GM19395 (cell line): Measurements from ENCODE around the gene ZGRF1.
"Not testable (repeated sequence)": the region's sequence is repeated elsewhere in the genome, so short reads cannot be mapped to it uniquely, and the experiment has no call there.

Experiments
- ATAC-seq: cut with Tn5 transposase; IDR thresholded peaks from one replicate; pipeline ENCODE4 v1.9.1; 2021; ENCODE audit warnings: mild to moderate bottlenecking, moderate library complexity; ENCODE audit not compliant: unreplicated experiment

ZGRF1 gene

GRCh38 chr4:112636688-112637551 is at the start of gene ZGRF1, which contains the start of gene LARP7:
Gene ZGRF1, minus strand, starts transcription at chr4:112636909. Its CDS starts 3,733 bp downstream, at chr4:112633176.
Gene LARP7, plus strand, starts transcription at chr4:112637143. Its CDS starts 7,527 bp downstream, at chr4:112644670.
- ATAC-seq: peak; percentile 93

DNA sequence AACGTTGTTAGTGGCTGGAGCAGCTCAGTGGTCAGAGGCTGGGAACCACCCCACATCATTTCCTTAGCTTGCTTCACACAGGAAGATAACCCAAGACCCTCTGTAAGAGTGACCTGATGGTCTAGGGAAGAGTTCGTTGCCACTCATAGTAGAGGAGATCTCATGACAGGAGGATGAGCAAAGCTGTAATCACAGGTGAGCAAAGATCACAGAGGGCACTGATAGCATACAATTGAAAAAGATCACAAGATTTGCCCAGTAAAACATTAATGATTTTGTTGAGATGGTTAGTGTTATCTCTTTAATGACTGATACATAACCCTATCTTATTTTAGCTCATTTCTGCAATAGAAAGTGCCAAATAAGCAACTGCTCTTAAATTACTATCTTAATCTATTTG is 44.3 kb upstream of the ZGRF1 start:
- no peak for ATAC-seq

DNA sequence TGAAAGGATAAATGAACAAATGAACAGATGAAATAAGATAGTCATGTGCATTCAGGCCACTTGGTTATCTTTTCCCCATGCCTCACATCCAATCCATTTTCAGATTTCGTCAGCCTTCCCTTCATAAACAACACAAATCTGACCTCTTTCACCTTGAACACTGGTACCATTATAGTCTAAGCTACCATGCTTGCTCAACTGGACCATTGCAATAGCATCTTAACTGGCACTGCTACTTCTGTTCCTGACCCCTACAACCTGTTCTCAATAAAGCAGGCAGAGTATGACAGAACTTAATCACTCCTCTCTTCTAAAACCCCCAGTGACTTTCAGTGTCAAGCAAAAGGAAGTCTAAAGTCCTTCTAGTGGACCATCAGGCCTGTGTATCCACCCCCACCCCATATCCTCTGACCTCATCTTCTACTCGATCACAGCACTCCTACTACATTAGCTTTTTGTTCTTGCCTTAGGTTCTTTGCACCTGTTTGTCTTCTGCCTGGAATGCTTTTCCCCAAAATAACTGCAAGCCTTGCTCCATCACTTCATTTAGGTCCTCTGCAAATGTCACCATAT is 40.9 kb upstream of the ZGRF1 start:
- no peak for ATAC-seq

GRCh38 chr4:112674376-112674775 is 37.7 kb upstream of the ZGRF1 start:
- ATAC-seq: no peak

DNA sequence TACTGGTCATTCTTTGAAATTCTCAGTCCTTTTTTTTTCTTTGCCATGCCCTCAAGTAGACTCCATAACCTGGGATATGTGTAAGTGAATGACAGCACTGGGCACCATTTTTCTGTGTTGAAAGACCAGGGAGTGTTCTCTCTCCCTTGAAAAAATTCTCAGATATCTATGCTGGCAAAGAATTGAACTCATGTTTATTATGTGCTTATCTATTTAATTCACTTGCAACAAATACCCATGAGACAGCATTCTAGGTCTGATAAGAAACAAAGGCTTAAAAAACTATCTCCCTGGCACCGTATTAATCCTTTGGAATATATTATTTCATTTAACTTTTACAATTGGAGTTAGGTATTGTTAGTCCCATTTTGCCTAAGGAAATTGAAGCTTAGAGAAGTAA is 37.0 kb upstream of the ZGRF1 start:
- ATAC-seq: no peak

- no peak for ATAC-seq
Observed at GRCh38 chr4:112673076-112673475, 36.4 kb upstream of the ZGRF1 start.

- ATAC-seq: no peak
Observed at GRCh38 chr4:112668131-112668530, 31.4 kb upstream of the ZGRF1 start.

DNA sequence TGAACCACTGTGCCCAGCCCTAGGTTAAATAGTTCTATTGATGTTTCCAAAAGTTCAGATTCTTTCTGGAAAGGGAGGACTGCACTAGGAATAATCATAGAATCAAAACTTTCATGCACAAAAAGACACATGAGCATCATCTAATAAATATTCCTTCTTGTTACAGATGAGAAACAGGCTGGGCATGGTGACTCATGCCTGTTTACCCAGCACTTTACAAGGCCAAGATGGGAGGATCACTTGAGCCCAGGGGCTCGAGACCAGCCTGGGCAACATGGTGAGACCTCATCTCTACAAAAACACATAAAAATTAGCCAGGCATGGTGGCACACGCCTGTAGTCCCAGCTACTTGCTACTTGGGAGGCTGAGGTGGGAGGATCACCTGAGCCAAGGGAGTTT is 27.9 kb upstream of the ZGRF1 start:
- ATAC-seq: no peak

DNA sequence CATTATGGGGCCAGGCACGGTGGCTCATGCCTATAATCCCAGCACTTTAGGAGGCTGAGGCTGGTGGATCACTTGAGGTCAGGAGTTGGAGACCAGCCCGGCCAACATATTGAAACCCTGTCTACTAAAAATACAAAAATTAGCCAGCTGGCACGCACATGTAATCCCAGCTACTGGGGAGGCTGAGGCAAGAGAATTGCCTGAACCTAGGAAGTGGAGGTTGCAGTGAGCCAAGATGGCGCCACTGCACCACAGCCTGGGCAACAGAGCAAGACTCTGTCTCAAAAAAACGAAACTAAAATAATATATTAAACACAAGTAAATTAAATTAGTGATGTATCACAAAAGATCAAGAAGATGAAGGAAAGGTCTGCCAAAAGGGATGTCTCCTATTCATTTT is 19.4 kb upstream of the ZGRF1 start:
- not testable (repeated sequence) for ATAC-seq

- ATAC-seq: no peak
Observed at GRCh38 chr4:112655270-112655669, 18.6 kb upstream of the ZGRF1 start.

- ATAC-seq: no peak
Observed at GRCh38 chr4:112652216-112652615, 15.5 kb upstream of the ZGRF1 start.

GRCh38 chr4:112651641-112652040 is 14.9 kb upstream of the ZGRF1 start:
- ATAC-seq: no peak

DNA sequence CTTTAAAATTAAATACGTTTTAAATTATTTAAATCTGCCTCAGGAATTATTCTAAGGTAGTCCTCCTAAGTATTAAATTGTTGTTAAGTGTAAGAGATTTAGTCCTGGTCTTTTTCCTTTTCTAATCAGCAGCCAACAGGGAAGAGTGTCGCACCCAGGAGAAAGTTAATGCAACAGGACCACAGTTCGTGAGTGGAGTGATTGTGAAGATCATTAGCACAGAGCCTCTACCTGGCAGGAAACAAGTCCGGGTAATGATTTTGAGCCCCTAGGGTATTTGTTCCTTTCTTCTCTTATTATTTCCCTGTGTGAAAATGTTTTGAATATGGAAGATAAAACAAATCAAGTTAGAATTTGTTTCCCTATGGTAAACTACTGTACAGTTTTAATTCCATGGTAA is 13.6 kb upstream of the ZGRF1 start:
- no peak for ATAC-seq

- no peak for ATAC-seq
Observed at GRCh38 chr4:112649055-112649408, 12.3 kb upstream of the ZGRF1 start.

DNA sequence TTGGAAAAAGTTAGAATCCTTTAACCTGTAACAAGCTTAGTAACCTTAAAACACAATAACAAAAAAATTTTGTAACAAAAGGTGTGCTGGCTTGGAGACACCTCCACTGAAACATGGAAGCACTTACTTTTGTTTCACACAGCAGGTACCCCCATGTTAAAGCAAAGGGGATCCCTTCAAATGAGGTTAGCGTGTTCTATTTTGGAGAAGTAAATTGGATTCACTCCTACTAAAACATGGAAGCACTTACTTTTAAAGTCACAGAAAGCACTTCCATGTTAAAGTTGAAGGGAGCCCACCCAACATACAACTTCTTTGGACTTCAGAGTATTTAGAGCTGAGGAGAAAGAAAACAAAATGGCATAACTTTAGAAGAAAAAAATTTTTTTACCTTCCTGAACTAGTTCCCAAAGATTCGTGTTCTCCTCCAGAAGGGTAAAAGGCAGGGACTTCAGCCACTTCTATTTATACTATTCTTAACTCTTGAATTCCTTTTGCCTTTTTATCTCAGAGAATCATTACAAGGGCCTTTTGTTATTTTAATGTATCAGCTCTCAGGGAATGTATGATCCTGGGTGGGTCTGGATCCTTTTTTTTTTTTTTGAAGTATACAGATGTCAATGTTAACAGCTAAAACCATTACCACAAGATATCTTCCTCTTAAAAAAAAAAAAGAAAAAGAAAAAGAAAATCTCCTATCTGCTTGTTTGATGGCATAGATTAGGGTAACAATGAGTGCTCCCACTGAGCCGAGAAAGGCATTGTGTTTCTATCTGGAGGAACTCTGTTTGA is 11.8 kb upstream of the ZGRF1 start:
- ATAC-seq: no peak

- no peak for ATAC-seq
Observed at GRCh38 chr4:112647785-112648184, 11.1 kb upstream of the ZGRF1 start.

DNA sequence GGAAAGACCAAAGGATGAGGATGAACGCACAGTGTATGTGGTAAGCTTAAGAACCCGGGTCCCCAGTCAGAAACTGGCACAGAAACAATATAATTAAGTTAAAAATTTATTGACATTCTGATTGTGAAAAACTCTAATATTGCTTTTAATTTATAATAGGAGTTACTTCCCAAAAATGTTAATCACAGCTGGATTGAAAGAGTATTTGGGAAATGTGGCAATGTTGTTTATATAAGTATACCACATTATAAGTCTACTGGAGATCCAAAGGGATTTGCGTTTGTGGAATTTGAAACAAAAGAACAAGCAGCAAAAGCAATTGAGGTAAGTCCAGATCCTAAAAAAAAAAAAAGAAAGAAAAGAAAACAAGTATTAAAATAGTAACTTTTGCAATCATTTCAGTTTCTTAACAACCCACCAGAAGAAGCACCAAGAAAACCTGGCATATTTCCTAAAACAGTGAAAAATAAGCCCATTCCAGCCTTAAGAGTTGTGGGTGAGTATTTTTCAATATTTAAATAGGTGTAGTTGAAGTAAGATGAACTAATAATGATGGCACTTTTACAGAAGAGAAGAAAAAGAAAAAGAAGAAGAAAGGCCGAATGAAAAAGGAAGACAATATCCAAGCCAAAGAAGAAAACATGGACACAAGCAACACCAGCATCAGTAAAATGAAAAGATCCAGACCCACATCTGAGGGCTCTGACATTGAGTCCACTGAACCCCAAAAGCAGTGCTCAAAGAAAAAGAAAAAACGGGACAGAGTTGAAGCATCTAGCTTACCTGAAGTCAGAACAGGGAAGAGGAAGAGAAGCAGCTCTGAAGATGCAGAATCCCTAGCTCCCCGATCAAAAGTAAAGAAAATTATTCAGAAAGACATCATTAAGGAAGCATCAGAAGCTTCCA is 10.2 kb upstream of the ZGRF1 start:
- ATAC-seq: no peak

DNA sequence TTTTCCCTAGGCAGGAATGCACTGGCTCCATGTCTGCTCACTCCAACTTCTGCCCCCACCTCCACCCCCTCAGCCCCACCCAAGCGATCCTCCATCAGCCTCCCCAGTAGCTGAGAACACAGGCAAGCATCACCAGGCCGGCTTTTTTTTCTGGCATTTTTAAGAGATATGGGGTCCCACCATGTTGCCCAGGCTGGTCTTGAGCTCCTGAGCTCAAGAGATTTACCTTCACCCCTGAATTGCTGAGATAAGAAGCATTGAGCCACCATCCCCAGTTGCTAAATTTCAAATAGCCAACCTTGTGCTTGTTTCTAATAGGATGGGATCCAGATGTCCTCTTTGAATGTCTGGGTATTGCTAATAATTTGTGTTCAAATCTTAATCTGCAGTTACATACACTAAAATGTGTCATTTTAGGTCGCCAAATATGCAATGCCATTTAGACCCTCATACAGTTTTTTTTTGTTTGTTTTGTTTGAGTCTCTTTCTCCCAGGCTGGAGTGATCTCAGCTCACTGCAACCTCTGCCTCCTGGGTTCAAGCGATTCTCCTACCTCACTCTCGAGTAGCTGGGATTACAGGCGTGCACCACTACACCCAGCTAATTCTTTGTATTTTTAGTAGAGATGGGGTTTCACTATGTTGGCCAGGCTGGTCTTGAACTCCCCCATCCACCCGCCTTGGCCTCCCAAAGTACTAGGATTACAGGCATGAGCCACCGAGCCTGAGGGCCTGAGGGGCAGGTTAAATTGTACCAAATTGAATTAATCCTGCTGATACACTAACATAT is 9.0 kb upstream of the ZGRF1 start:
- no peak for ATAC-seq

- not testable (repeated sequence) for ATAC-seq
Observed at GRCh38 chr4:112644595-112645535, 8.2 kb upstream of the ZGRF1 start.
